ENCODE measurements around the gene CHAF1A.

The CHAF1A gene

GRCh38 chr19:4375164-4376027 lies 27.0 kb upstream of the CHAF1A start:
- Histone ChIP-seq H3K4me1 (peaks cover 23 to 94% (median 79%) of the 10 kb centered on the region in 4 donors), H3K9me3 (no peaks in the 10 kb centered on the region), H3K27me3 (no peaks in the 10 kb centered on the region), H3K27ac (peak overlapping the region; percentile 84 to 97), H3K36me3 (no peaks in the 10 kb centered on the region), H3K4me3 (peak overlapping the region in 1 of 2 donors; percentile 0)
- intact Hi-C loops (cut with DNase I; ENCODE audit: low total_unique reads) = loop anchor here (2.0 kb wide), 1 partner anchor 25 kb away; the partner anchor contains the start of gene SH3GL1
- DNase-seq = peak; percentile 48 to 89
- TF ChIP-seq CTCF (IDR thresholded peaks at IDR 0.05) = peak; percentile 26 to 41

- intact Hi-C loops (cut with DNase I; ENCODE audit: low total_unique reads) = no loop called here
- TF ChIP-seq CTCF (IDR thresholded peaks at IDR 0.05) = no peak
- Histone ChIP-seq H3K36me3 (no peaks in the 10 kb centered on the region), H3K27me3 (no peaks in the 10 kb centered on the region), H3K9me3 (no peaks in the 10 kb centered on the region), H3K4me3 (no peak overlapping the region), H3K27ac (peak overlapping the region; percentile 84 to 97), H3K4me1 (peaks cover 23 to 92% (median 72%) of the 10 kb centered on the region in 4 donors)
- peak in 1 of 2 donors; percentile 60 for DNase-seq
Measured at GRCh38 chr19:4376028-4376670, 26.3 kb upstream of the CHAF1A start.

- no peak for DNase-seq
- peak overlapping the region; percentile 84 to 97 for H3K27ac ChIP-seq
- H3K36me3 ChIP-seq = no peaks in the 10 kb centered on the region
- no peak for TF ChIP-seq CTCF (IDR thresholded peaks at IDR 0.05)
- H3K4me3 ChIP-seq = no peak overlapping the region
- no peaks in the 10 kb centered on the region for H3K27me3 ChIP-seq
- peaks cover 23 to 88% (median 67%) of the 10 kb centered on the region in 4 donors for H3K4me1 ChIP-seq
- no peaks in the 10 kb centered on the region for H3K9me3 ChIP-seq
- intact Hi-C loops (cut with DNase I; ENCODE audit: low total_unique reads) = no loop called here
Measured at GRCh38 chr19:4376671-4376990, 25.8 kb upstream of the CHAF1A start.

- H3K4me1 ChIP-seq = peaks cover 23 to 82% (median 61%) of the 10 kb centered on the region in 4 donors
- no peaks in the 10 kb centered on the region for H3K9me3 ChIP-seq
- no peak overlapping the region for H3K4me3 ChIP-seq
- no peaks in the 10 kb centered on the region for H3K27me3 ChIP-seq
- no peak for DNase-seq
- H3K36me3 ChIP-seq = no peaks in the 10 kb centered on the region
- peak overlapping the region; percentile 84 to 97 for H3K27ac ChIP-seq
- intact Hi-C loops (cut with DNase I; ENCODE audit: low total_unique reads) = no loop called here
- TF ChIP-seq CTCF (IDR thresholded peaks at IDR 0.05) = no peak
Measured at GRCh38 chr19:4376991-4377781, 25.3 kb upstream of the CHAF1A start.

GRCh38 chr19:4378886-4379285 lies 23.6 kb upstream of the CHAF1A start:
- Histone ChIP-seq H3K27me3 (no peaks in the 10 kb centered on the region), H3K27ac (no peak overlapping the region), H3K4me3 (no peak overlapping the region), H3K4me1 (peaks cover 14 to 70% (median 44%) of the 10 kb centered on the region in 4 donors), H3K36me3 (peaks cover 0 to 7% (median 0%) of the 10 kb centered on the region in 3 donors), H3K9me3 (no peaks in the 10 kb centered on the region)
- DNase-seq = no peak
- intact Hi-C loops (cut with DNase I; ENCODE audit: low total_unique reads) = no loop called here
- TF ChIP-seq CTCF (IDR thresholded peaks at IDR 0.05) = no peak
